GM12878 (cell line): ENCODE results near the gene ARL14. TPM values are rescaled to one million over a fixed set of nuclear protein-coding genes. Genes with fewer than 3 reads are reported as not detected.

Experiments used
- ATAC-seq: fragments of 200-7000 bp; cut with Tn5 transposase; 3 replicates; pipeline ENCODE4 v1.9.1; 2020; ENCODE audit warnings: mild to moderate bottlenecking, moderate library complexity
- BruUV-seq: library from RNA; stranded (reverse); fragments of 400-500 nt; replicated peaks from 2 replicates; lab custom pipeline; 2021; lab: Mats Ljungman, UMichigan
- CTCF ChIA-PET: fragments of 300-600 bp; sonication (Branson Sonifier 250); formaldehyde crosslinking; extraction: SDS; loops from one replicate; lab custom pipeline; 2021; ENCODE audit warnings: inconsistent platforms; lab: Yijun Ruan, JAX
- POLR2A ChIA-PET: fragments of 350-600 bp; formaldehyde crosslinking; extraction: SDS; loops from one replicate; lab custom pipeline; 2021; ENCODE audit warnings: inconsistent platforms; lab: Charles Lee
- RAD21 ChIA-PET: fragments of 300-600 bp; sonication (Branson Sonifier 250); formaldehyde crosslinking; loops from one replicate; lab custom pipeline; 2023; ENCODE audit warnings: antibody characterized with exemption; ENCODE audit not compliant: unreplicated experiment; lab: Charles Lee
- SMC1A ChIA-PET: fragments of 300-600 bp; sonication (Branson Sonifier 250); formaldehyde crosslinking; loops from one replicate; lab custom pipeline; 2023; ENCODE audit not compliant: unreplicated experiment, uncharacterized antibody; lab: Charles Lee
- DNase-seq: peaks from one replicate; pipeline ENCODE4 v3.0.0-alpha.2; 2011; ENCODE audit warnings: low read depth, low spot score
- FAIRE-seq: peaks from 3 replicates; lab custom pipeline; 2011; peaks lifted over from hg19 to GRCh38; lab: Jason Lieb, UNC
- H2AFZ ChIP-seq: 2 replicates; pipeline ENCODE4 v1.6.0; 2011; ENCODE audit warnings: low read depth, low read length, control low read depth; ENCODE audit not compliant: control insufficient read depth
- H3K27ac ChIP-seq: 2 replicates; pipeline ENCODE4 v1.5.1; 2011; ENCODE audit warnings: control low read depth; ENCODE audit not compliant: control insufficient read depth, insufficient read depth
- H3K27me3 ChIP-seq, 2 experiments: replicated peaks in 1 of 2; 2 replicates each; pipeline versions ENCODE4 v1.6.0 to v1.6.1; 2011; ENCODE audit warnings: low read length in 1 of 2; ENCODE audit not compliant: control insufficient read depth in 2 of 2, insufficient read depth in 2 of 2
- H3K36me3 ChIP-seq, 2 experiments: 2 replicates each; pipeline ENCODE4 v1.5.1; 2011; ENCODE audit warnings: low read length in 1 of 2; ENCODE audit not compliant: control insufficient read depth in 2 of 2, insufficient read depth in 2 of 2
- H3K4me1 ChIP-seq: 2 replicates; pipeline ENCODE4 v1.6.1; 2011; ENCODE audit warnings: mild to moderate bottlenecking, low read length, moderate library complexity, mixed read lengths; ENCODE audit not compliant: control insufficient read depth, insufficient read depth
- H3K4me2 ChIP-seq: 2 replicates; pipeline ENCODE4 v1.6.0; 2011; ENCODE audit warnings: control low read depth; ENCODE audit not compliant: control insufficient read depth, insufficient read depth
- H3K4me3 ChIP-seq: fragments of 200-600 bp; sonication (generic); 2 replicates; pipeline ENCODE4 v1.5.1; 2016
- H3K79me2 ChIP-seq: 2 replicates; pipeline ENCODE4 v1.6.0; 2011; ENCODE audit warnings: low read length; ENCODE audit not compliant: control insufficient read depth, insufficient read depth
- H3K9ac ChIP-seq: 2 replicates; pipeline ENCODE4 v1.8.0; 2011; ENCODE audit warnings: low read length, control low read depth, mixed read lengths; ENCODE audit not compliant: control insufficient read depth, insufficient read depth
- H3K9me3 ChIP-seq: replicated peaks from 3 replicates; pipeline ENCODE4 v1.5.1; 2011; ENCODE audit warnings: mild to moderate bottlenecking, low read length; ENCODE audit not compliant: control insufficient read depth, insufficient read depth
- H4K20me1 ChIP-seq: 2 replicates; pipeline ENCODE4 v1.6.0; 2011; ENCODE audit not compliant: control insufficient read depth, insufficient read depth
- BMI1 ChIP-seq: fragments of 450-650 bp; IDR thresholded peaks from 2 replicates; pipeline ENCODE4 v1.6.1; 2016; ENCODE audit warnings: mild to moderate bottlenecking, moderate library complexity, borderline replicate concordance
- CBX3 ChIP-seq: fragments of 200-600 bp; sonication (generic); IDR thresholded peaks from 2 replicates; pipeline ENCODE4 v1.6.1; 2016; ENCODE audit warnings: low read depth, borderline replicate concordance
- CREM ChIP-seq: IDR thresholded peaks from 2 replicates; pipeline ENCODE4 v1.6.1; 2014; ENCODE audit warnings: antibody characterized with exemption, low read depth
- EZH2 ChIP-seq: IDR thresholded peaks from 2 replicates; pipeline ENCODE4 v1.6.1; 2012; ENCODE audit warnings: low read depth, mild to moderate bottlenecking, control low read depth, inconsistent platforms, low read length, borderline replicate concordance; ENCODE audit not compliant: control insufficient read depth
- HDGF ChIP-seq: fragments of 450-650 bp; IDR thresholded peaks from 2 replicates; pipeline ENCODE4 v1.6.1; 2016; ENCODE audit warnings: antibody characterized with exemption
- MYC ChIP-seq: IDR thresholded peaks from 2 replicates; pipeline ENCODE4 v1.6.1; 2011; ENCODE audit warnings: mild to moderate bottlenecking, low read length, moderate library complexity, inconsistent platforms; ENCODE audit not compliant: insufficient read depth, insufficient replicate concordance, insufficient read length, severe bottlenecking
- NFIC ChIP-seq: IDR thresholded peaks from 2 replicates; pipeline ENCODE4 v1.6.1; 2012; ENCODE audit warnings: low read depth, mild to moderate bottlenecking, inconsistent platforms, low read length, moderate library complexity
- NFYA ChIP-seq: IDR thresholded peaks from 2 replicates; pipeline ENCODE4 v1.6.1; 2011; ENCODE audit warnings: low read depth, mild to moderate bottlenecking, low read length, improper control_type of control experiment, borderline replicate concordance
- NRF1 ChIP-seq: conservative IDR thresholded peaks from 2 replicates; pipeline ENCODE4 v1.6.1; 2011; ENCODE audit warnings: mild to moderate bottlenecking, low read depth, low read length, improper control_type of control experiment
- TCF3 ChIP-seq: IDR thresholded peaks from 2 replicates; pipeline ENCODE4 v1.6.1; 2012; ENCODE audit warnings: low read depth, mild to moderate bottlenecking, low read length, borderline replicate concordance; ENCODE audit not compliant: insufficient read depth
- ZBED1 ChIP-seq: IDR thresholded peaks from 2 replicates; pipeline ENCODE4 v1.6.1; 2016; ENCODE audit warnings: borderline replicate concordance
- ZNF217 ChIP-seq: fragments of 450-650 bp; IDR thresholded peaks from 2 replicates; pipeline ENCODE4 v1.6.1; 2017; ENCODE audit warnings: antibody characterized with exemption, mild to moderate bottlenecking
- ZSCAN29 ChIP-seq: fragments of 450-650 bp; IDR thresholded peaks from 2 replicates; pipeline ENCODE4 v1.6.1; 2017; ENCODE audit warnings: mild to moderate bottlenecking, moderate library complexity
- ZZZ3 ChIP-seq: IDR thresholded peaks from 2 replicates; pipeline ENCODE4 v1.6.1; 2011; ENCODE audit warnings: low read depth; ENCODE audit not compliant: control insufficient read depth, insufficient read length
- in situ Hi-C: fragments of 300-500 bp; cut with MboI; formaldehyde crosslinking; loops from 9 replicates; pipeline ENCODE4 v1.14.3; 2018; ENCODE audit warnings: mixed read lengths
- intact Hi-C: fragments of 100-400 bp; cut with micrococcal nuclease; formaldehyde crosslinking; loops from one replicate; pipeline ENCODE4 v1.14.2; 2022; ENCODE audit not compliant: unreplicated experiment
- polyA plus RNA-seq, 11 experiments: library from polyadenylated mRNA; depleted of rRNA in 4 of 11; unstranded in 6 of 11; stranded (reverse) in 5 of 11; fragments of >200 nt; fragmentation: Nextera tagmentation in 4 of 11; fragmentation: Illumina TruSeq in 1 of 11; extraction: Ambion mirVana in 4 of 11; extraction: Trizol in 1 of 11; gene quantifications; 1 replicate in 1 of 11; 2 replicates in 10 of 11; pipeline versions ENCODE4 v1.2.1 to v1.2.3, GENCODE V29; 2011 to 2016; ENCODE audit warnings: inconsistent platforms in 2 of 11, missing spikeins in 2 of 11, low read depth in 1 of 11
- total RNA-seq, 4 experiments: library from RNA; depleted of rRNA in 3 of 4; stranded (reverse); fragments of >200 nt in 3 of 4; fragmentation: Illumina TruSeq in 1 of 4; extraction: Trizol in 1 of 4; gene quantifications; 2 replicates each; pipeline versions ENCODE4 v1.2.1 to v1.2.3, GENCODE V29; 2013 to 2021
- TF ChIP-seq, protein P1 (sequence below): fragments of 450-650 bp; IDR thresholded peaks from 2 replicates; pipeline ENCODE4 v1.6.1; 2017; ENCODE audit warnings: mild to moderate bottlenecking, moderate library complexity
- TF ChIP-seq, protein P2 (sequence below): fragments of 450-650 bp; IDR thresholded peaks from 2 replicates; pipeline ENCODE4 v1.6.1; 2017; ENCODE audit warnings: antibody characterized with exemption, mild to moderate bottlenecking, moderate library complexity

Gene ARL14
- total and polyA plus RNA-seq, 10 of the 15 experiments (the other 5 are each of a cell fraction or from before 2014, with no cell fraction given): 0.04 to 0.18 TPM; not detected in 8

DNA sequence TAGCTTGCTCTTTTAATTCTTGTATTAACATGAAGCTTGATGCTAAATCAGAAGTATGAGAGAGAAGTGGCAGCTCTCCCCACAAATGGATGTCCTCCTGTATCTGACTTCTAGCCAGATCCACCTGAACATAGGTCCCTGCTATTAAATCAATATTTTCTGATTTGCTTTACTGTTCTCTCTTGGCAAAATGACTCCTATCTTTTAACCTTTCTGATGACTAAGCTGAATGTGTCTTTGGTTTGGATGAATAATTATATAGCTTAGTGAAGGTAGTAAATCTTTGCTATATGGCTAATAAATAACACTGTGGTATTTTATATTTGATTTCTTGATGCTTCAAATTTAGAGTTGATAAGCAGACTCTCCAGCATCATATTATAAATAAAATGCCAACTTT is 28.3 kb upstream of the ARL14 start:
- ChIA-PET POLR2A (interaction anchor here (0.5 kb wide), 1 partner anchor 665 kb away, joined by 5 read pairs; no protein-coding TSS in a partner anchor), CTCF (interaction anchor here (1.0 kb wide), 1 partner anchor 56 kb away, joined by 3 read pairs; no protein-coding TSS in a partner anchor), SMC1A (interaction anchor here (1.4 kb wide), 1 partner anchor 17 kb away, joined by 5 read pairs; no protein-coding TSS in a partner anchor), RAD21 (interaction anchor here (1.3 kb wide), 1 partner anchor 38 kb away, joined by 3 read pairs; no protein-coding TSS in a partner anchor)
- no peaks in the 10 kb centered on the region for H3K79me2 ChIP-seq
- in situ Hi-C loops (no loop called here), intact Hi-C loops (no loop called here)
- no peaks in the 10 kb centered on the region for H3K4me1 ChIP-seq
- TF ChIP-seq NRF1 (no peak), ZBED1 (no peak), CREM (no peak), NFYA (no peak), ZZZ3 (no peak), NFIC (no peak), ZSCAN29 (no peak), ZNF217 (no peak), TCF3 (no peak), CBX3 (no peak), MYC (no peak), HDGF (no peak), EZH2 (no peak), BMI1 (no peak)
- TF ChIP-seq, protein P1, sequence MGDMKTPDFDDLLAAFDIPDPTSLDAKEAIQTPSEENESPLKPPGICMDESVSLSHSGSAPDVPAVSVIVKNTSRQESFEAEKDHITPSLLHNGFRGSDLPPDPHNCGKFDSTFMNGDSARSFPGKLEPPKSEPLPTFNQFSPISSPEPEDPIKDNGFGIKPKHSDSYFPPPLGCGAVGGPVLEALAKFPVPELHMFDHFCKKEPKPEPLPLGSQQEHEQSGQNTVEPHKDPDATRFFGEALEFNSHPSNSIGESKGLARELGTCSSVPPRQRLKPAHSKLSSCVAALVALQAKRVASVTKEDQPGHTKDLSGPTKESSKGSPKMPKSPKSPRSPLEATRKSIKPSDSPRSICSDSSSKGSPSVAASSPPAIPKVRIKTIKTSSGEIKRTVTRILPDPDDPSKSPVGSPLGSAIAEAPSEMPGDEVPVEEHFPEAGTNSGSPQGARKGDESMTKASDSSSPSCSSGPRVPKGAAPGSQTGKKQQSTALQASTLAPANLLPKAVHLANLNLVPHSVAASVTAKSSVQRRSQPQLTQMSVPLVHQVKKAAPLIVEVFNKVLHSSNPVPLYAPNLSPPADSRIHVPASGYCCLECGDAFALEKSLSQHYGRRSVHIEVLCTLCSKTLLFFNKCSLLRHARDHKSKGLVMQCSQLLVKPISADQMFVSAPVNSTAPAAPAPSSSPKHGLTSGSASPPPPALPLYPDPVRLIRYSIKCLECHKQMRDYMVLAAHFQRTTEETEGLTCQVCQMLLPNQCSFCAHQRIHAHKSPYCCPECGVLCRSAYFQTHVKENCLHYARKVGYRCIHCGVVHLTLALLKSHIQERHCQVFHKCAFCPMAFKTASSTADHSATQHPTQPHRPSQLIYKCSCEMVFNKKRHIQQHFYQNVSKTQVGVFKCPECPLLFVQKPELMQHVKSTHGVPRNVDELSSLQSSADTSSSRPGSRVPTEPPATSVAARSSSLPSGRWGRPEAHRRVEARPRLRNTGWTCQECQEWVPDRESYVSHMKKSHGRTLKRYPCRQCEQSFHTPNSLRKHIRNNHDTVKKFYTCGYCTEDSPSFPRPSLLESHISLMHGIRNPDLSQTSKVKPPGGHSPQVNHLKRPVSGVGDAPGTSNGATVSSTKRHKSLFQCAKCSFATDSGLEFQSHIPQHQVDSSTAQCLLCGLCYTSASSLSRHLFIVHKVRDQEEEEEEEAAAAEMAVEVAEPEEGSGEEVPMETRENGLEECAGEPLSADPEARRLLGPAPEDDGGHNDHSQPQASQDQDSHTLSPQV: no peak
- TF ChIP-seq, protein P2, sequence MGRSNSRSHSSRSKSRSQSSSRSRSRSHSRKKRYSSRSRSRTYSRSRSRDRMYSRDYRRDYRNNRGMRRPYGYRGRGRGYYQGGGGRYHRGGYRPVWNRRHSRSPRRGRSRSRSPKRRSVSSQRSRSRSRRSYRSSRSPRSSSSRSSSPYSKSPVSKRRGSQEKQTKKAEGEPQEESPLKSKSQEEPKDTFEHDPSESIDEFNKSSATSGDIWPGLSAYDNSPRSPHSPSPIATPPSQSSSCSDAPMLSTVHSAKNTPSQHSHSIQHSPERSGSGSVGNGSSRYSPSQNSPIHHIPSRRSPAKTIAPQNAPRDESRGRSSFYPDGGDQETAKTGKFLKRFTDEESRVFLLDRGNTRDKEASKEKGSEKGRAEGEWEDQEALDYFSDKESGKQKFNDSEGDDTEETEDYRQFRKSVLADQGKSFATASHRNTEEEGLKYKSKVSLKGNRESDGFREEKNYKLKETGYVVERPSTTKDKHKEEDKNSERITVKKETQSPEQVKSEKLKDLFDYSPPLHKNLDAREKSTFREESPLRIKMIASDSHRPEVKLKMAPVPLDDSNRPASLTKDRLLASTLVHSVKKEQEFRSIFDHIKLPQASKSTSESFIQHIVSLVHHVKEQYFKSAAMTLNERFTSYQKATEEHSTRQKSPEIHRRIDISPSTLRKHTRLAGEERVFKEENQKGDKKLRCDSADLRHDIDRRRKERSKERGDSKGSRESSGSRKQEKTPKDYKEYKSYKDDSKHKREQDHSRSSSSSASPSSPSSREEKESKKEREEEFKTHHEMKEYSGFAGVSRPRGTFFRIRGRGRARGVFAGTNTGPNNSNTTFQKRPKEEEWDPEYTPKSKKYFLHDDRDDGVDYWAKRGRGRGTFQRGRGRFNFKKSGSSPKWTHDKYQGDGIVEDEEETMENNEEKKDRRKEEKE: no peak
- no peak overlapping the region for H3K27ac ChIP-seq
- no peak overlapping the region for H3K9ac ChIP-seq
- no peaks in the 10 kb centered on the region for H4K20me1 ChIP-seq
- no peak for FAIRE-seq
- H3K36me3 ChIP-seq: no peaks in the 10 kb centered on the region
- H3K4me3 ChIP-seq: no peak overlapping the region
- no peaks in the 10 kb centered on the region for H3K9me3 ChIP-seq
- no peak overlapping the region for H2AFZ ChIP-seq
- H3K4me2 ChIP-seq: no peak overlapping the region
- no peak for DNase-seq
- no TSS peak for BruUV-seq
- H3K27me3 ChIP-seq: no peaks in the 10 kb centered on the region
- ATAC-seq: no peak
